Left ventricle myocardium inferior (tissue), 1 donor: ENCODE data around the gene IL17RE. TPM values are rescaled to one million over a fixed set of nuclear protein-coding genes. Genes with fewer than 3 reads are reported as not detected.
"Not testable (repeated sequence)": the region's sequence is repeated elsewhere in the genome, so short reads cannot be mapped to it uniquely, and the experiment has no call there.

ENCODE experiments used
- DNase-seq: peaks from one replicate; pipeline ENCODE4 v3.0.0-alpha.2; 2020
- H3K27ac ChIP-seq: fragments of 200-600 bp; replicated peaks from 2 replicates; pipeline ENCODE4 v1.8.0; 2021
- H3K27me3 ChIP-seq: fragments of 200-600 bp; 2 replicates; pipeline ENCODE4 v1.8.0; 2021; ENCODE audit warnings: low read depth
- H3K36me3 ChIP-seq: fragments of 200-600 bp; 2 replicates; pipeline ENCODE4 v1.8.0; 2021
- H3K4me1 ChIP-seq: fragments of 200-600 bp; 2 replicates; pipeline ENCODE4 v1.8.0; 2021
- H3K4me3 ChIP-seq: fragments of 200-600 bp; 2 replicates; pipeline ENCODE4 v1.8.0; 2021; ENCODE audit warnings: mild to moderate bottlenecking, moderate library complexity
- H3K9me3 ChIP-seq: fragments of 200-600 bp; replicated peaks from 2 replicates; pipeline ENCODE4 v1.8.0; 2021
- intact Hi-C: fragments of 100-400 bp; cut with micrococcal nuclease; formaldehyde crosslinking; loops from one replicate; pipeline ENCODE4 v1.11.0; 2022
- total RNA-seq: library from RNA; stranded (reverse); fragmentation: NEBNext Ultra II Directional; extraction: Animal tissue kit (Norgen Biotek cat#: 25700); gene quantifications from one replicate; pipeline ENCODE4 v1.2.1, GENCODE V29; 2021
- TF ChIP-seq, protein P1 (sequence below): fragments of 200-600 bp; IDR thresholded peaks from 2 replicates; pipeline ENCODE4 v1.8.0; 2021; ENCODE audit warnings: antibody characterized with exemption, mild to moderate bottlenecking, borderline replicate concordance
- donor health status: DM: no; HTN: yes; CAD: no; lungs with severe emphysema.

IL17RE gene
- total RNA-seq, 1 donor from 2014 or later = 0.58 TPM

- TF ChIP-seq, protein P1, sequence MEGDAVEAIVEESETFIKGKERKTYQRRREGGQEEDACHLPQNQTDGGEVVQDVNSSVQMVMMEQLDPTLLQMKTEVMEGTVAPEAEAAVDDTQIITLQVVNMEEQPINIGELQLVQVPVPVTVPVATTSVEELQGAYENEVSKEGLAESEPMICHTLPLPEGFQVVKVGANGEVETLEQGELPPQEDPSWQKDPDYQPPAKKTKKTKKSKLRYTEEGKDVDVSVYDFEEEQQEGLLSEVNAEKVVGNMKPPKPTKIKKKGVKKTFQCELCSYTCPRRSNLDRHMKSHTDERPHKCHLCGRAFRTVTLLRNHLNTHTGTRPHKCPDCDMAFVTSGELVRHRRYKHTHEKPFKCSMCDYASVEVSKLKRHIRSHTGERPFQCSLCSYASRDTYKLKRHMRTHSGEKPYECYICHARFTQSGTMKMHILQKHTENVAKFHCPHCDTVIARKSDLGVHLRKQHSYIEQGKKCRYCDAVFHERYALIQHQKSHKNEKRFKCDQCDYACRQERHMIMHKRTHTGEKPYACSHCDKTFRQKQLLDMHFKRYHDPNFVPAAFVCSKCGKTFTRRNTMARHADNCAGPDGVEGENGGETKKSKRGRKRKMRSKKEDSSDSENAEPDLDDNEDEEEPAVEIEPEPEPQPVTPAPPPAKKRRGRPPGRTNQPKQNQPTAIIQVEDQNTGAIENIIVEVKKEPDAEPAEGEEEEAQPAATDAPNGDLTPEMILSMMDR = no peak
- intact Hi-C loops = no loop called here
Measured at GRCh38 chr3:9935966-9936510, 33.4 kb downstream of the IL17RE start.

DNA sequence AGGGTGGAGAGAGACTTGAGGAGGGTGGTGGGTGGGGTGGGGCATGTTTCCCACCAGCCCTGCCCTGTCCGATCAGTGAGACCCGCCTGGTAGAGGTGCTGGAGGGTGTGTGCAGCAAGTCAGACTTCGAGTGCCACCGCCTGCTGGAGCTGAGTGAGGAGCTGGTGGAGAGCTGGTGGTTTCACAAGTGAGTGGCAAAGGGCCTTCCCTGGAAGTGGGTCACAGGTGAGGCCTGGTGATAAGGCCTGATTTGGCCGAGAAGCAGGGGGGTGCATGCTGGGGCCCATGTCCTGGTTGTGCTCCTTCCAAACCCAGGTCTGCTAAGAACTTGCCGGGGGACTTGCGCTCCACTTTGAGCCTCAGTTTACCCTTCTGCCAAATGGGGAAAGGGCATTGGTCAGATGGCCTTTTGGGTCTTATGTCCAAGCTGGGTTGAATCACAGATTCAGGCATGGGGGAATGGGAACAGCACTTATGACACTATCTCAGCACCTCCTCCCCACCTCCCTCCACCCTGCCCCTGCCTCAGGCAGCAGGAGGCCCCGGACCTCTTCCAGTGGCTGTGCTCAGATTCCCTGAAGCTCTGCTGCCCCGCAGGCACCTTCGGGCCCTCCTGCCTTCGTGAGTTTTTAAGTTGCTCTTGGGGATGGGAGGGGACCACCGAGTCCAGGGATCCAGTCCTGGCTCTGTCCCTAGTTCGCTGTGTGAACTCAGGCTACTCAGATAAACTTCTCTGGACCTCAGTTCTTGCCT, 35.0 kb downstream of the IL17RE start:
- Histone ChIP-seq H3K27ac (no peak overlapping the region), H3K9me3 (no peaks in the 10 kb centered on the region), H3K4me3 (no peak overlapping the region), H3K4me1 (peaks cover 34% of the 10 kb centered on the region), H3K36me3 (peaks cover 41% of the 10 kb centered on the region), H3K27me3 (no peaks in the 10 kb centered on the region)
- intact Hi-C loops = no loop called here
- TF ChIP-seq, protein P1 = no peak
- DNase-seq = no peak

More at GRCh38 chr3:9935966-9936510, 33.4 kb downstream of the IL17RE start:
- Histone ChIP-seq H3K4me3 (no peak overlapping the region), H3K27me3 (no peaks in the 10 kb centered on the region), H3K4me1 (peaks cover 44% of the 10 kb centered on the region), H3K27ac (no peak overlapping the region), H3K36me3 (peaks cover 28% of the 10 kb centered on the region), H3K9me3 (no peaks in the 10 kb centered on the region)
- no peak for DNase-seq

GRCh38 chr3:9938966-9939365, 36.3 kb downstream of the IL17RE start:
- Histone ChIP-seq H3K27me3 (no peaks in the 10 kb centered on the region), H3K27ac (no peak overlapping the region), H3K4me3 (no peak overlapping the region), H3K36me3 (peaks cover 53% of the 10 kb centered on the region), H3K9me3 (no peaks in the 10 kb centered on the region), H3K4me1 (peaks cover 24% of the 10 kb centered on the region)
- intact Hi-C loops = no loop called here
- DNase-seq = no peak
- TF ChIP-seq, protein P1 = no peak

- intact Hi-C loops, H3K4me3 ChIP-seq: not testable (repeated sequence)
- H3K36me3 ChIP-seq = peaks cover 58% of the 10 kb centered on the region
Measured at GRCh38 chr3:9939906-9940305, 37.3 kb downstream of the IL17RE start.

GRCh38 chr3:9940746-9941145, 38.1 kb downstream of the IL17RE start:
- Histone ChIP-seq H3K4me1 (peaks cover 10% of the 10 kb centered on the region), H3K4me3 (no peak overlapping the region), H3K27me3 (no peaks in the 10 kb centered on the region), H3K9me3 (no peaks in the 10 kb centered on the region), H3K36me3 (peaks cover 58% of the 10 kb centered on the region), H3K27ac (no peak overlapping the region)
- no peak for DNase-seq
- TF ChIP-seq, protein P1 = no peak
- intact Hi-C loops = no loop called here

More at GRCh38 chr3:9939906-9940305, 37.3 kb downstream of the IL17RE start:
- H3K9me3 ChIP-seq, H3K27ac ChIP-seq, H3K27me3 ChIP-seq, DNase-seq: not testable (repeated sequence)
- H3K4me1 ChIP-seq = peaks cover 14% of the 10 kb centered on the region

GRCh38 chr3:9942164-9942563, 39.5 kb downstream of the IL17RE start:
- no peaks in the 10 kb centered on the region for H3K27me3 ChIP-seq
- peaks cover 18% of the 10 kb centered on the region for H3K4me1 ChIP-seq
- no peak overlapping the region for H3K27ac ChIP-seq
- H3K36me3 ChIP-seq = peaks cover 49% of the 10 kb centered on the region
- TF ChIP-seq, protein P1 = no peak
- intact Hi-C loops = no loop called here
- DNase-seq = no peak
- H3K4me3 ChIP-seq = no peak overlapping the region
- no peaks in the 10 kb centered on the region for H3K9me3 ChIP-seq
